H1 (cell line): ENCODE measurements around the gene LRCH3. TPM values are rescaled to one million over a fixed set of nuclear protein-coding genes. Genes with fewer than 3 reads are reported as not detected.

Source experiments
- CTCF ChIA-PET: fragments of 300-600 bp; sonication (Branson Sonifier 250); formaldehyde crosslinking; loops from one replicate; lab custom pipeline; 2021; ENCODE audit not compliant: partially characterized antibody; lab: Charles Lee
- POLR2A ChIA-PET: fragments of 300-600 bp; sonication (Branson Sonifier 250); formaldehyde crosslinking; loops from one replicate; lab custom pipeline; 2021; ENCODE audit warnings: inconsistent platforms; ENCODE audit not compliant: partially characterized antibody; lab: Charles Lee
- DNase-seq, 2 experiments: peaks; one replicate each; pipeline versions ENCODE4 v3.0.0 to v3.0.0-alpha.2; 2010 to 2022; ENCODE audit warnings: low spot score in 2 of 2, low read depth in 1 of 2, mixed read lengths in 1 of 2
- FAIRE-seq: peaks from 2 replicates; lab custom pipeline; 2011; peaks lifted over from hg19 to GRCh38; lab: Jason Lieb, UNC
- H2AFZ ChIP-seq: 2 replicates; pipeline ENCODE4 v1.8.1; 2012; ENCODE audit warnings: low read length, inconsistent platforms
- H2AK5ac ChIP-seq: 2 replicates; pipeline ENCODE4 v1.6.1; 2013; ENCODE audit warnings: low read depth, low read length
- H2BK120ac ChIP-seq: replicated peaks from 2 replicates; pipeline ENCODE3; 2013; ENCODE audit warnings: low read depth, low read length, inconsistent platforms
- H2BK12ac ChIP-seq: 2 replicates; pipeline ENCODE4 v1.6.1; 2013; ENCODE audit warnings: low read depth, low read length
- H2BK15ac ChIP-seq: 2 replicates; pipeline ENCODE4 v1.6.1; 2013; ENCODE audit warnings: low read length
- H2BK20ac ChIP-seq: 2 replicates; pipeline ENCODE4 v1.6.1; 2013; ENCODE audit warnings: low read length
- H2BK5ac ChIP-seq: 2 replicates; pipeline ENCODE4 v1.6.1; 2013; ENCODE audit warnings: low read depth, low read length
- H3K14ac ChIP-seq: 2 replicates; pipeline ENCODE4 v1.6.1; 2013; ENCODE audit warnings: inconsistent platforms; ENCODE audit not compliant: insufficient read length
- H3K18ac ChIP-seq: 2 replicates; pipeline ENCODE4 v1.6.1; 2013; ENCODE audit warnings: low read length; ENCODE audit errors: extremely low read depth
- H3K23ac ChIP-seq: 2 replicates; pipeline ENCODE4 v1.6.1; 2013; ENCODE audit warnings: inconsistent platforms; ENCODE audit not compliant: insufficient read length
- H3K23me2 ChIP-seq: 2 replicates; pipeline ENCODE4 v1.6.1; 2013; ENCODE audit warnings: low read depth, low read length
- H3K27ac ChIP-seq: 2 replicates; pipeline ENCODE4 v1.6.1; 2011; ENCODE audit warnings: low read depth, low read length, inconsistent platforms
- H3K27me3 ChIP-seq, 4 experiments: replicated peaks in 1 of 4; 1 replicate in 1 of 4; 2 replicates in 3 of 4; pipeline versions ENCODE4 v1.6.1 to v1.8.1; 2011 to 2013; ENCODE audit warnings: low read length in 3 of 4, mild to moderate bottlenecking in 3 of 4, inconsistent platforms in 2 of 4, mixed read lengths in 2 of 4, moderate library complexity in 1 of 4; ENCODE audit not compliant: control insufficient read depth in 3 of 4, insufficient read depth in 3 of 4; ENCODE audit errors: extremely low read depth in 1 of 4
- H3K36me3 ChIP-seq, 4 experiments: 2 replicates each; pipeline versions ENCODE4 v1.6.1 to v1.8.1; 2011 to 2013; ENCODE audit warnings: mild to moderate bottlenecking in 4 of 4, low read length in 3 of 4, moderate library complexity in 2 of 4, control low read depth in 1 of 4, inconsistent platforms in 1 of 4; ENCODE audit not compliant: insufficient read depth in 4 of 4, control insufficient read depth in 2 of 4
- H3K4ac ChIP-seq: replicated peaks from 2 replicates; pipeline ENCODE3; 2013; ENCODE audit warnings: low read length, low read depth, mixed read lengths, inconsistent platforms; ENCODE audit not compliant: insufficient read length
- H3K4me1 ChIP-seq, 4 experiments: replicated peaks in 1 of 4; 1 replicate in 1 of 4; 2 replicates in 3 of 4; pipeline versions ENCODE4 v1.6.1 to v1.8.1; 2011 to 2013; ENCODE audit warnings: low read length in 3 of 4, inconsistent platforms in 2 of 4, mixed read lengths in 1 of 4; ENCODE audit not compliant: insufficient read depth in 4 of 4, control insufficient read depth in 3 of 4
- H3K4me2 ChIP-seq, 2 experiments: 2 replicates each; pipeline versions ENCODE4 v1.6.1 to v1.8.1; 2011 to 2013; ENCODE audit warnings: low read depth in 2 of 2, low read length in 2 of 2, control low read depth in 1 of 2, inconsistent platforms in 1 of 2, mild to moderate bottlenecking in 1 of 2; ENCODE audit not compliant: insufficient read depth in 1 of 2
- H3K4me3 ChIP-seq, 4 experiments: fragments of 200-600, 300-600 bp in 1 of 4; sonication (generic), shearing (Covaris generic), sonication (Bioruptor Twin) in 1 of 4; 2 replicates each; pipeline versions ENCODE4 v1.5.1 to v1.8.1; 2011 to 2016; ENCODE audit warnings: low read length in 4 of 4, low read depth in 3 of 4, control low read depth in 2 of 4, inconsistent platforms in 2 of 4, mild to moderate bottlenecking in 2 of 4, mixed read lengths in 1 of 4, moderate library complexity in 1 of 4; ENCODE audit not compliant: insufficient read depth in 2 of 4; ENCODE audit errors: extremely low read depth in 1 of 4
- H3K56ac ChIP-seq: replicated peaks from 2 replicates; pipeline ENCODE3; 2013; ENCODE audit warnings: low read depth, mild to moderate bottlenecking, mixed read lengths, low read length, inconsistent platforms; ENCODE audit not compliant: insufficient read length
- H3K79me1 ChIP-seq: 2 replicates; pipeline ENCODE4 v1.6.1; 2013; ENCODE audit warnings: low read depth, low read length, control low read depth
- H3K79me2 ChIP-seq, 2 experiments: 2 replicates each; pipeline versions ENCODE4 v1.6.1 to v1.8.1; 2012 to 2013; ENCODE audit warnings: low read length in 2 of 2, mild to moderate bottlenecking in 2 of 2, inconsistent platforms in 1 of 2; ENCODE audit not compliant: insufficient read depth in 2 of 2, control insufficient read depth in 1 of 2
- H3K9ac ChIP-seq, 4 experiments: replicated peaks in 1 of 4; 1 replicate in 1 of 4; 2 replicates in 3 of 4; pipeline versions ENCODE4 v1.6.1 to v1.8.1; 2011 to 2013; ENCODE audit warnings: low read depth in 3 of 4, low read length in 3 of 4, control low read depth in 2 of 4, mild to moderate bottlenecking in 2 of 4, moderate library complexity in 2 of 4, inconsistent platforms in 1 of 4; ENCODE audit errors: extremely low read depth in 1 of 4
- H3K9me3 ChIP-seq, 2 experiments: 2 replicates each; pipeline versions ENCODE4 v1.6.1 to v1.8.1; 2012 to 2013; ENCODE audit warnings: mild to moderate bottlenecking in 2 of 2, moderate library complexity in 2 of 2, control low read depth in 1 of 2, inconsistent platforms in 1 of 2, low read depth in 1 of 2, low read length in 1 of 2, mixed read lengths in 1 of 2; ENCODE audit not compliant: insufficient read depth in 2 of 2
- H4K20me1 ChIP-seq, 2 experiments: replicated peaks in 1 of 2; 2 replicates each; pipeline versions ENCODE3 to v1.8.1; 2011 to 2013; ENCODE audit warnings: inconsistent platforms in 2 of 2, low read length in 2 of 2, mild to moderate bottlenecking in 1 of 2; ENCODE audit not compliant: insufficient read depth in 2 of 2, control insufficient read depth in 1 of 2
- H4K5ac ChIP-seq: 2 replicates; pipeline ENCODE4 v1.6.1; 2013; ENCODE audit warnings: low read length, low read depth, mixed read lengths, inconsistent platforms; ENCODE audit not compliant: insufficient read length
- H4K8ac ChIP-seq: 2 replicates; pipeline ENCODE4 v1.8.0; 2013; ENCODE audit warnings: mild to moderate bottlenecking, moderate library complexity, low read length, inconsistent platforms; ENCODE audit not compliant: insufficient read depth; ENCODE audit errors: extremely low read depth
- H4K91ac ChIP-seq: replicated peaks from 2 replicates; pipeline ENCODE3; 2013; ENCODE audit warnings: low read length, mixed read lengths, inconsistent platforms; ENCODE audit not compliant: insufficient read length
- HDAC2 ChIP-seq, 2 experiments: fragments of 300-600 bp in 1 of 2; sonication (generic) in 1 of 2; IDR thresholded peaks; 2 replicates each; pipeline ENCODE4 v1.6.1; 2011 to 2012; ENCODE audit warnings: low read depth in 2 of 2, low read length in 2 of 2, mild to moderate bottlenecking in 2 of 2, moderate library complexity in 2 of 2, borderline replicate concordance in 1 of 2, inconsistent platforms in 1 of 2
- SAP30 ChIP-seq: fragments of 300-600 bp; sonication (generic); IDR thresholded peaks from 2 replicates; pipeline ENCODE4 v1.7.1; 2012; ENCODE audit warnings: low read length, moderate library complexity, mild to moderate bottlenecking, inconsistent platforms; ENCODE audit not compliant: insufficient read depth, insufficient replicate concordance
- TAF1 ChIP-seq: IDR thresholded peaks from 2 replicates; pipeline ENCODE4 v1.6.1; 2011; ENCODE audit warnings: mild to moderate bottlenecking, low read depth, low read length
- whole genome bisulfite sequencing, 2 experiments: shearing (Covaris generic) in 1 of 2; methylation state at CpG; one replicate each; pipeline versions ENCODE4 v1.1.6 to v1.1.7; 2013 to 2015; ENCODE audit warnings: low lambda C conversion rate in 2 of 2, mixed read lengths in 2 of 2, inconsistent platforms in 1 of 2, low coverage in 1 of 2, missing lambda C conversion rate in 1 of 2; ENCODE audit not compliant: insufficient replicate concordance in 2 of 2, insufficient coverage in 1 of 2, insufficient read length in 1 of 2; ENCODE audit errors: extremely low coverage in 1 of 2, missing lambda C conversion rate in 1 of 2; 5-methylcytosine and 5-hydroxymethylcytosine counted together
- polyA plus RNA-seq, 7 experiments: library from polyadenylated mRNA; depleted of rRNA in 3 of 7; stranded (reverse) in 5 of 7; unstranded in 2 of 7; fragments of >200 nt in 5 of 7; fragments of 200-250 nt in 2 of 7; gene quantifications; 1 replicate in 5 of 7; 2 replicates in 1 of 7; 4 replicates in 1 of 7; pipeline versions ENCODE4 v1.2.1 to v1.2.3, GENCODE V29; 2011 to 2013; ENCODE audit warnings: missing spikeins in 2 of 7, mixed read lengths in 2 of 7
- total RNA-seq: library from RNA; stranded (reverse); fragmentation: NEBNext Ultra II Directional; extraction: Animal tissue kit (Norgen Biotek cat#: 25700); gene quantifications from 2 replicates; pipeline ENCODE4 v1.2.1, GENCODE V29; 2021

LRCH3 gene
- total and polyA plus RNA-seq, 2 of the 8 experiments (the other 6 are each of a cell fraction or from before 2014, with no cell fraction given), result 58.4 to 66.0 TPM

DNA sequence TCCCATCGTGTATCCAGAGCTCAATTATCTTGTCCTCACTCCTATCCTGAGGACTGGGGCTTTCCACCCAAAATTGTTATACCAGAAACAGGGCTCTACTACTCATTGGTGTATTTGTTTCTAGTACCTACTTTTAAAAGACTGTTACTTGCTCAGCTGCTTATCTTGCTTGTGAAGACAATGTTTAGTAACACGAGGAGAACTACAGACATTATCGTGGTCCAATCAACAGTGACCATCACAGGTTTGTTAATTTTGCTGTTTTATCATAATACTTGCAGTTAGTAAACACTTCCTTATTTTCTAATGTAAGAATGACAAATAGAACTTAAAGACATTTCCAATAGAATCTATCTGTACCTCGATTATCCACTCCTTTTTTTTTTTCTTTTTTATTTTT is 13.5 kb downstream of the LRCH3 start:
- H3K9ac ChIP-seq, result no peak overlapping the region
- H2AK5ac ChIP-seq, result no peak overlapping the region
- no peak overlapping the region for H3K27ac ChIP-seq
- H3K4me3 ChIP-seq, result no peak overlapping the region
- H3K56ac ChIP-seq, result no peak overlapping the region
- peaks cover 3 to 5% of the 10 kb centered on the region in 2 experiments for H4K20me1 ChIP-seq
- H4K5ac ChIP-seq, result no peak overlapping the region
- no peak overlapping the region for H2BK20ac ChIP-seq
- H4K91ac ChIP-seq, result no peak overlapping the region
- H3K9me3 ChIP-seq, result no peaks in the 10 kb centered on the region
- no peak overlapping the region for H2AFZ ChIP-seq
- no peak overlapping the region for H2BK15ac ChIP-seq
- H3K23me2 ChIP-seq, result no peaks in the 10 kb centered on the region
- no peak overlapping the region for H4K8ac ChIP-seq
- 90% methylated on average over 4 of the region's 4 CpGs; no CpG with 5 or more reads in 1 of the 2 experiments for WGBS, 2 experiments
- CTCF ChIA-PET, result interaction anchor here (1.6 kb wide), 1 partner anchor 8 kb away, joined by 5 read pairs; no protein-coding TSS in a partner anchor
- FAIRE-seq, result no peak
- no peak overlapping the region for H2BK120ac ChIP-seq
- H2BK5ac ChIP-seq, result no peak overlapping the region
- peaks cover 10% of the 10 kb centered on the region for H3K79me1 ChIP-seq
- no peak for TF ChIP-seq TAF1
- no peak for TF ChIP-seq SAP30
- no peak for TF ChIP-seq HDAC2 (IDR thresholded peaks at IDR 0.05; ENCODE audit: borderline replicate concordance in 1 of 2, low read depth in 2 of 2, low read length in 2 of 2)
- H3K27me3 ChIP-seq, result no peaks in the 10 kb centered on the region
- H3K23ac ChIP-seq, result no peak overlapping the region
- peaks cover 3 to 88% of the 10 kb centered on the region in 2 experiments; a peak in 2 of 4 replicates for H3K79me2 ChIP-seq
- H3K36me3 ChIP-seq, result no peaks in the 10 kb centered on the region; a peak in 1 of 8 replicates
- H2BK12ac ChIP-seq, result no peak overlapping the region
- no peak overlapping the region for H3K18ac ChIP-seq
- H3K4me2 ChIP-seq, result no peak overlapping the region
- DNase-seq, result no peak
- POLR2A ChIA-PET, result interaction anchor here (1.1 kb wide), 1 partner anchor 13 kb away, joined by 3 read pairs; the partner anchor contains the start of gene LRCH3
- no peak overlapping the region for H3K14ac ChIP-seq
- no peak overlapping the region for H3K4ac ChIP-seq
- no peaks in the 10 kb centered on the region for H3K4me1 ChIP-seq
